SH-SY5Y (cell line): ENCODE results near the gene POLE2.

Experiments used
- GATA2 ChIP-seq: IDR thresholded peaks from 2 replicates; pipeline ENCODE4 v1.6.1; 2011; ENCODE audit warnings: mild to moderate bottlenecking, low read depth, low read length
- GATA3 ChIP-seq: IDR thresholded peaks from 2 replicates; pipeline ENCODE4 v1.6.1; 2011; ENCODE audit warnings: low read depth, mild to moderate bottlenecking, low read length, moderate library complexity

- TF ChIP-seq GATA2 (no peak), GATA3 (no peak)
These were observed 70.0 kb downstream of the POLE2 start for GRCh38 chr14:49617852-49618519.
